ENCODE measurements around the gene CRABP2. TPM values are rescaled to one million over a fixed set of nuclear protein-coding genes. Genes with fewer than 3 reads are reported as not detected.

The CRABP2 gene
- total RNA-seq, 1 donor from 2014 or later, result 606 TPM

DNA sequence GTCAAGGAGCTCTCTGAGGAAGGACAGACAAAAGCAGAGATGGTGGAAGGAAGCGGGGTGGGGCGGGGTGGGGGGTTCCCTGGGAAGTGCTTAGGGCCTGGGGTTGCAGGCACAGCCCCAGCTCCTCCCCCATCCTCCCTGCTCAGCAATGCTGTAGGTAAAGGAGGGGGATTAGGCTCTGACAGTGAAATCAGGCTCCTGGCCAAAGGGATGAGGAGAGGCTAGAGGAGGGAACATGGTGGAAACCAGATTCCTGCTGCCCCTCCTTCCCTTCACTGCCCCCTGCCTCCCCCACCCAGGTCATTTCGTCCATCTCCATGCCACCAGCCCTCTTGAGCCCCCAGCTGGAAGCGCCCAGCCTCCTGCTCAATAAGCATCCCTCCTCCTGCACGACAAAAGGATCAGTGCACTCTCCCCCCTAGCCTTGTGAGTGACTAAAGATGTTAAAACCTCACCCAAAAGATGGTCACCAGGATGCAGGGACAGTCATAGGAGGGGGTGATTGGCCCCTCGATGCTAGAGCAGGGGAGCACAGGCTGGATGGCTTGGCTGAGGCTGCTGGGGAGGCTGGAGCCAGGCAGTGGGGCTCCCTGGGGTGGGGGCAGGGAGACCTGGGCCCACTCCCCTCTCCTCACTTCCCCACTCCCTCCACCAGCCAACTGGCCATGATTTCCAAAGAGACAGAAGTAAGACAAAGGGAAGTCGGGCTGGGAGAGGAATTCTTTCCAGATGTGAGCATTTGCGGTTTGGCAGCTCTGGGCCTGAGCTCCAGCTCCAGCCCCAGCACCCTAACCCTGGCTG, 2.2 kb upstream of the CRABP2 start:
- peak overlapping the region; percentile 99 for H3K27ac Mint-ChIP-seq (ENCODE audit: unreplicated experiment)
- peaks cover 78% of the 10 kb centered on the region for H3K4me1 Mint-ChIP-seq
- DNase-seq (ENCODE audit: low read depth, low spot score), result no peak
- no peaks in the 10 kb centered on the region for H3K9me3 Mint-ChIP-seq
- H3K4me3 Mint-ChIP-seq, result peak overlapping the region; percentile 95
- peaks cover 30% of the 10 kb centered on the region for H3K27me3 Mint-ChIP-seq (ENCODE audit: low read depth)
- TF ChIP-seq, protein P1, sequence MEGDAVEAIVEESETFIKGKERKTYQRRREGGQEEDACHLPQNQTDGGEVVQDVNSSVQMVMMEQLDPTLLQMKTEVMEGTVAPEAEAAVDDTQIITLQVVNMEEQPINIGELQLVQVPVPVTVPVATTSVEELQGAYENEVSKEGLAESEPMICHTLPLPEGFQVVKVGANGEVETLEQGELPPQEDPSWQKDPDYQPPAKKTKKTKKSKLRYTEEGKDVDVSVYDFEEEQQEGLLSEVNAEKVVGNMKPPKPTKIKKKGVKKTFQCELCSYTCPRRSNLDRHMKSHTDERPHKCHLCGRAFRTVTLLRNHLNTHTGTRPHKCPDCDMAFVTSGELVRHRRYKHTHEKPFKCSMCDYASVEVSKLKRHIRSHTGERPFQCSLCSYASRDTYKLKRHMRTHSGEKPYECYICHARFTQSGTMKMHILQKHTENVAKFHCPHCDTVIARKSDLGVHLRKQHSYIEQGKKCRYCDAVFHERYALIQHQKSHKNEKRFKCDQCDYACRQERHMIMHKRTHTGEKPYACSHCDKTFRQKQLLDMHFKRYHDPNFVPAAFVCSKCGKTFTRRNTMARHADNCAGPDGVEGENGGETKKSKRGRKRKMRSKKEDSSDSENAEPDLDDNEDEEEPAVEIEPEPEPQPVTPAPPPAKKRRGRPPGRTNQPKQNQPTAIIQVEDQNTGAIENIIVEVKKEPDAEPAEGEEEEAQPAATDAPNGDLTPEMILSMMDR (conservative IDR thresholded peaks at IDR 0.05), result no peak
- no peaks in the 10 kb centered on the region for H3K36me3 Mint-ChIP-seq (ENCODE audit: low read depth)

- DNase-seq (ENCODE audit: low read depth, low spot score), result no peak
- Mint-ChIP-seq H3K9me3 (no peaks in the 10 kb centered on the region), H3K27ac (ENCODE audit: unreplicated experiment) (peak overlapping the region; percentile 99), H3K36me3 (ENCODE audit: low read depth) (no peaks in the 10 kb centered on the region), H3K27me3 (ENCODE audit: low read depth) (peaks cover 30% of the 10 kb centered on the region), H3K4me3 (peak overlapping the region; percentile 95), H3K4me1 (peaks cover 82% of the 10 kb centered on the region)
- TF ChIP-seq, protein P1 (conservative IDR thresholded peaks at IDR 0.05), result no peak
Measured at GRCh38 chr1:156706657-156707416, 1.5 kb upstream of the CRABP2 start.

GRCh38 chr1:156705918-156706656, 704 bp upstream of the CRABP2 start:
- peak overlapping the region; percentile 99 for H3K27ac Mint-ChIP-seq (ENCODE audit: unreplicated experiment)
- H3K9me3 Mint-ChIP-seq, result no peaks in the 10 kb centered on the region
- peak overlapping the region; percentile 95 for H3K4me3 Mint-ChIP-seq
- TF ChIP-seq, protein P1 (conservative IDR thresholded peaks at IDR 0.05), result peak; percentile 94
- peaks cover 85% of the 10 kb centered on the region for H3K4me1 Mint-ChIP-seq
- H3K27me3 Mint-ChIP-seq (ENCODE audit: low read depth), result peaks cover 30% of the 10 kb centered on the region
- H3K36me3 Mint-ChIP-seq (ENCODE audit: low read depth), result peaks cover 3% of the 10 kb centered on the region
- peak; percentile 96 for DNase-seq (ENCODE audit: low read depth, low spot score)

- H3K36me3 Mint-ChIP-seq (ENCODE audit: low read depth), result peaks cover 7% of the 10 kb centered on the region
- peaks cover 30% of the 10 kb centered on the region for H3K27me3 Mint-ChIP-seq (ENCODE audit: low read depth)
- no peaks in the 10 kb centered on the region for H3K9me3 Mint-ChIP-seq
- TF ChIP-seq, protein P1 (conservative IDR thresholded peaks at IDR 0.05), result no peak
- peak overlapping the region; percentile 50 for H3K27ac Mint-ChIP-seq (ENCODE audit: unreplicated experiment)
- H3K4me3 Mint-ChIP-seq, result peak overlapping the region; percentile 95
- H3K4me1 Mint-ChIP-seq, result peaks cover 79% of the 10 kb centered on the region
- no peak for DNase-seq (ENCODE audit: low read depth, low spot score)
Measured at GRCh38 chr1:156704930-156705320, 458 bp downstream of the CRABP2 start.

DNA sequence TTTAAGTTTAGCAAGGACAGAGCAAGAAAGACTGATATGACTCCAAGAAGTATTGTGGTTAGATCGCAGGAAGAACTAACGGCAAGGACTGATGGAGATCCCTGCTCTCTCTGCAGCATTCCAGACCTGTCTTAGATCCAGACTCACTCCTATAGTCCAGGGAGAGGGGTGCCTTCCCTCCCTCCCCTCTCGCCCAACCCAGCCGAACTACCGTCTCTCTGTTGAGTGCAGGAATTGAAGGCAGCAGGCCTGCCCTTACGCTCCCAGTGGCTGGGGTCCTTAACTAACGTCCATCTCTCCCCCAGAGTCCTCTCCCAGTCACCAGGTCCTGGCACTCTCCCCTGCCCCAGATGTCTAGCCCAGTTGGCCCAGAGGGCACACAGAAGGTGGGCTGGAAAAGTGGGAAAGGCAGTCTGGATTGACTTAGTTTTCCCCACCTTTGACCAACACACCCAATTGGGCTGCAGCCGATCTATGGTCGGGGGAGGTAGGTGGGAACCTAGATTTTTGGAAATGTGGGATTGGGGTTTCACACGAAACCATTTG, 1.1 kb downstream of the CRABP2 start:
- peak overlapping the region; percentile 95 for H3K4me3 Mint-ChIP-seq
- H3K9me3 Mint-ChIP-seq, result no peaks in the 10 kb centered on the region
- peak overlapping the region; percentile 86 for H3K27ac Mint-ChIP-seq (ENCODE audit: unreplicated experiment)
- peaks cover 33% of the 10 kb centered on the region for H3K27me3 Mint-ChIP-seq (ENCODE audit: low read depth)
- DNase-seq (ENCODE audit: low read depth, low spot score), result no peak
- H3K36me3 Mint-ChIP-seq (ENCODE audit: low read depth), result peaks cover 14% of the 10 kb centered on the region
- TF ChIP-seq, protein P1 (conservative IDR thresholded peaks at IDR 0.05), result no peak
- H3K4me1 Mint-ChIP-seq, result peaks cover 79% of the 10 kb centered on the region
